Measurements from ENCODE around the gene CEP290.
"Not testable (repeated sequence)": the region's sequence is repeated elsewhere in the genome, so short reads cannot be mapped to it uniquely, and the experiment has no call there.

CEP290 gene

DNA sequence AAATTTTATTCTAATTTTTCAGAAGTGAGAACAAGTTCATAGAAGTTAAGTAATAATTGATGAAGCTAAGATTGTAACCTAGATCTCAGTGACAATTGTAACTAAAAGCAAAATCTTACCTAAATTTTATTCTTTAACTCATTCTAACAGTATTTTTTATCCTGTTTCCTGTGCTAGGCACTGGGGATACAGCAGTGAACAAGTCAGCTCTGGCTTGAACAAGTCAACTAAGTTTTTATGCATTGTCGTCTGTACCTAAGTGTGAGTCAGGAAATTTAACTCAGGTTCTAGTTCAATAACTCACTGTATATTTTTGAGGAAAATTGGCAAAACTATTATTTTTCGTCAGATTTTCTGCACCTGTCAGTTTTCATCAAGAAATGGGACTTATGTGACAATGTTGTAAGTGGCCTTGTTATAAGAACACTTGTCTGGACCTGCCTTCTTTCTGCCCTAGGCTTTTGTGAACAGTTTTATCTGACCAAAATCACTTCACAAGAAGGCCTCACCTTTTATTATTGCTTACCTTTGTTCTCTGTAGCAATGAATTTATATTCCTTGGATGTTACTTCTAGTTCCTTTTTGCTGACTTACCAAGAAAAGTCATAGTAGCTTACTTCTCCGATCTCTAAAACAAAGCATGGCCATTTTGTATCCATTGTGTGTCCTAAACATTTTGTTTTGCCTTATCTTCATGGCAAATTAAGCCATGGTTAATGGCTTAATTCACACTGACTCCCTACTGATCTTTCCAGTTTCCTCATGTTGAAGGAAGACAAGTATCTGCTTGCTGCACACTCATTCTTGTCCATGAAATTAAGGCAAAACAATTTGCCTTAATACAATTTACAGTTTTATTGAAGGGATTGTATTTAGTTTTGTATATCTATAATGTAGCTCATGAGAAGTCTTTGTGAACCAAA lies 2.9 kb upstream of the CEP290 start:
- DNase-seq: no peak

DNA sequence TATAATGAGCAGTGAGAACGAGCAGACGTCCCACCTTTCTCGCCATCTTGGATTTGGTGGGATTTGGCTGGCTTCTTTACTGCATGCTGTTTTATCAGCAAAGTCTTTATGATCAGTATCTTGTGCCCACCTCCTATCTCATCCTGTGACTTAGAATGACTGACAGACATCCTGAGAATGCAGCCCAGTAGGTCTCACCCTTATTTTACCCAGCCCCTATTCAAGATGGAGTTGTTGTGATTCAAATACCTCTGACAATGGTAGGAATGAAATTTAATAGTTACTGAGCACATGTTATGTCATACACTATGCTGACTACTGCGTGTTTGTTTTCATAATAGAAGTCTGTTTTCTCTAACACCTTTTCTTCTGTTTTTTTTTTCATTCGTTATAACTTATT lies 2.1 kb upstream of the CEP290 start:
- DNase-seq: no peak

DNA sequence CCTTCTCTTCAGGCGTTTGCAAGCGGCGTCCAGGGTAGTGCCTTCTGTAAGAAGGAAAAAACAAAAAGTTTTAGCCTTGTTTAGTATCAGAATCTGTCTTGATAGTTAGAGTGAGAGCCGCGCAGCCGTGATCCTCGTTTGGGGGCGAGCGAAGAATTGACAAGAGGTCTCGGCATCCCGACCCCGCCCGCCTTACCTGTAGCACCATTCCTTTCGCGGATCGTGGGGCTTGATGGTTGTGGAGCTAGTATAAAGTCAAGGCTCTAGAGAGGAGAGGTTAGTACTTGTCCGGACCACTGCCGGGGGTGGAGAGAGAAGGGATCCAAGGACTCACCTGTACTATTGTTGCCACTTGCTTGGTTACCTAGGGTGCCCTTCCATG lies 713 bp upstream of the CEP290 start:
- DNase-seq: peak; percentile 4 to 23

DNA sequence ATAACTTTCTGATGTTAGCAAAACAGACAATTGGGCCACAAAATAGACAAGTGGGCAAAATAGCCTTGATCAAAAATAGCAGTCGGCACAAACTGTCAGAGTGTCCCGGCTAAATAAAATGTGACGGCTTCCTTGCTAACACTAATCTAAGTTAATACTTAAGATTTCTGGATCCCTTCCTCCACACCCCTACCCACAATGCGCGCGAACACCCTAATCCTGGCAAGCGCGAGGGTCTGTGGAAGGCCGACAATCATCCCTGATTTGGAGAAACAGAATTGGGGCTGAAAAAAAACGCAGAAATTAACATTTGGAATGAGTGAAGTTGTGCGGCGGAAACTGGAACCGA lies 489 bp downstream of the CEP290 start:
- no peak for DNase-seq

DNA sequence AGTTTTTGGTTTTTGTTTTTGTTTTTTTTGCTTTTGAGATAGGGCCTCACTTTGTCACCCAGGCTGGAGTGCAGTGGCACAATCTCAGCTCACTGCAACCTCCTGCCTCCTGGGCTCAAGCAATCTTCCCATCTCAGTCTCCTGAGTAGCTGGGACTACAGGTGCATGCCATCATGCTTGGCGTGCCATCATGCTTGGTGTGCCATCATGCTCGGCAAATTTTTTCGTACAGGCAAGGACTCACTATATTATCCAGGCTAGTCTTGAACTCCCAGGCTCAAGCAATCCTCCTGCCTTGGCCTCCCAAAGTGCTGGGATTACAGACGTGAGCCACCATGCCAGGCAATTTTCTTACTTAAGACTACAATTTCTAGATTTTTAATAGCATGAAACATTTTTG lies 2.2 kb downstream of the CEP290 start:
- DNase-seq: not testable (repeated sequence)

DNA sequence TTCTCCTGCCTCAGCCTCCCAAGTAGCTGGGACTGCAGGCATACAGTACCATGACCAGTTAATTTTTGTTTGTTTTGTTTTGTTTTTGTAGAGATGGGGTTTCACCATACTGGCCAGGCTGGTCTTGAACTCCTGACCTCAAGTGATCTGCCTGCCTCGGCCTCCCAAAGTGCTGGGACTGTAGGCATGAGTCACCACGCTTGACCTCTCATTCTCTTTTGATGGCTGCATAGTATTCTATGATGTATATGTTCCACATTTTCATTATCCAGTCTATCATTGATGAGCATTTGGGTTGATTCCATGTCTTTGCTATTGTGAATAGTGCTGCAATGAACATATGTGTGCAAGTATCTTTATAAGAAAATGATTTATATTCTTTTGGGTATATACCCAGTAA lies 8.7 kb downstream of the CEP290 start:
- not testable (repeated sequence) for DNase-seq

DNA sequence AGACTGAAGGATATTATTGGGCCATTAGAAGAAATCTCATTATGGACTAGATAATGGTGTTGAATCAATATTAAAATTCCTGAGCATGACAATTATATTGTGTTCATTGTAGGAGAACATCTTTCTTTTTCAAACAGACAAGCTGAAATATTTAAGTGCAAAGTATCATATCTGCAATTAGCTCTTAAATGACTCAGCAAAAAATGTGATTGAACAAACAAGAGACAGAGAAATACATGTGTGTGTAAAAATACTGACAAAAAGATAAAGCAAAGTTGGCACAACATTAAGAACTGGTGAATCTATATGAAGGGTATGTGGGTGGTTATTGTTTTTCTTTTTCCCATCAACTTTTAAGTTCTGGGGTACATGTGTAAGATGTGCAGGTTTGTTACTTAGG lies 9.5 kb downstream of the CEP290 start:
- DNase-seq: no peak

DNA sequence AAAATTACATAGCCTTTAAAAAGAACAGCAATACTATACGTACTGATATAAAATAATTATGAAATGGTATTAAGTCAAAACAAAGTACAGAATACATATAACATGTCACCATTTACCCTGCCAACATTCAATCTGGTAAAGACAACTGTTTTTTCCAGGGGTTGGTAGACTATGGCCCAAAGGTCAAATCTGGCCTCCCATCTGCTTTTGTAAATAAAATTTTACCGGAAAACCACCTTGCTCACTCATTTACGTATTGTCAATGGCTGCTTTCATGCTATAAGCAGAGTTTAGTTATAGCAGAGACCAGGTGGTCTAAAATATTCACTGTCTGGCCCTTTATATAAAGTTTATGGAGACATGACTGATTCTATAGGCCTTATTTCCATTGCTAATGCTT lies 14.0 kb downstream of the CEP290 start:
- no peak for DNase-seq

DNA sequence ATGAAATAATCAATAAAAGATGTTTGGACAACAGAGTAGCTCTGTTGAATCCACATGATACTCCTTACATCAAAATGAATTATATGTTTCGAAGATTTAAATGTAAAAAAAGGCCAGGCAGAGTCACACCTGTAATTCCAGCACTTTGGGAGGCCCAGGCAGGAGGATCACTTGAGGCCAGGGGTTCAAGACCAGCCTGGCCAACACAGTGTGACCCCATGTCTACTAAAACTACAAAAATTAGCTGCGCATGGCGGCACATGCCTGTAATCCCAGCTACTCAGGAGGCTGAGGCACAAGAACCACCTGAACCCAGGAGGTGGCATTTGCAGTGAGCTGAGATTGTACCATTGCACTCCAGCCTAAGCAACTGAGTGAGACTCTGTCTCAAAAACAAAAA lies 14.8 kb downstream of the CEP290 start:
- DNase-seq: no peak

DNA sequence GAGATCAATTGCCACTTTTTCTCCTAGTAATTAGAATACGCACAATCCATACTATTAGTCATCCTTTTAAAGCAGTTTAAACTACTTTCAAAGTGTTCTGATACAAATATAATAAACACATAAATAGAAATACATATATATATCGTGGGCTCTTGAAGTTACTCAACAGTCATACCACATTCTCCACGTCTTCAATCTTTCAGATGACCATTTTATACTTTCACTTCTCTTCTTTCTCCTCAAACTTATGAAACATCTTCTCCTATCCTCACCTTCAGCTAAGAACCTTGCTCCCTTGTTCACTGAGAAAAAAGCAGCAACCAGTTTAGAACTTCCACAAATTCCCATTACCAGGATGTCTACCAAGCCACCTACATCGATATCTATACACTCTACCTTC lies 19.2 kb downstream of the CEP290 start:
- no peak for DNase-seq

DNA sequence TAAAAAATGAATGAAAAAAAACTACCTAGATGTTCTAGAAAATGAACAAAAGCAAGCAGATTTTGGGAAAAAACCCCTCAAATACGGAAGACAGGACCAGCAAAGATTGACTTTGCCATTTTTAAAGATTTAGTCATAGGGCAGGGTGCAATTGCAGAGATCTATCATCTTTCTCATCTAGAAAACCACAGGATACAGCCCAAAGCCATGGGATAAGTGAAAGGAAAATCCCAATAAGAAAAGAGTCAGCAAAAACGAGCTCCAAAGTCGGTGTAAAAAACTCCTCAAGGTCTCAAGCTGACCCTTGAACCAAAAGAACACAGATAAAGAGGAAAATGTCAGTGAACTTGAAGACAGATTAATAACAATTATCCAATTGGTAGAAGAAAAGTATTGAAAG lies 28.0 kb downstream of the CEP290 start:
- no peak for DNase-seq

DNA sequence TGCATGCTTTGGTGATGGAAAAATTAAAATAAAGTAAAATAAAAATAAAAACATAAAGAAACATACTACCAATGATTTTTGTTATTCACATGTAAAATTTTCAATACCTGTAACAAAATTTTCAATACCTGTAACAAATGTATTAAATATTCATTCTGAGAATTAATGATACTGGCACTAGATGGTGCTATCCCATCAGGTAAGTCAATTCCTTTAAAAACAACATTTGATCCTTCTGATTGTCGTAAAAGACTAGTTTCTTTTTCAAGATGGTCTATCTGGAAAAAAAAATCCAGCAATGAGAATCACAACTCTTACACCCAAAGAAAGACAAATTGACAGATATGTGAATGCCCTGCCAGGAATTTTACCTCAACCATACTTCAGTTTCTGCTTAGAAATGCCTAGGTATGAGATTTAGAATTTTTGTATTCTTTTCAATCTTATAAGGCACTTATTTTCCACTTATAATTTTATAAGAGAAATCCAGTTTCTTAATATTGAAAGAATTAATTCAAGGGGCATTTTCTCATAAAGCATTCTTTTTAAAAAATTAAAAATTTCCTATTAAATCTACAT lies 30.7 kb downstream of the CEP290 start:
- DNase-seq: no peak

DNA sequence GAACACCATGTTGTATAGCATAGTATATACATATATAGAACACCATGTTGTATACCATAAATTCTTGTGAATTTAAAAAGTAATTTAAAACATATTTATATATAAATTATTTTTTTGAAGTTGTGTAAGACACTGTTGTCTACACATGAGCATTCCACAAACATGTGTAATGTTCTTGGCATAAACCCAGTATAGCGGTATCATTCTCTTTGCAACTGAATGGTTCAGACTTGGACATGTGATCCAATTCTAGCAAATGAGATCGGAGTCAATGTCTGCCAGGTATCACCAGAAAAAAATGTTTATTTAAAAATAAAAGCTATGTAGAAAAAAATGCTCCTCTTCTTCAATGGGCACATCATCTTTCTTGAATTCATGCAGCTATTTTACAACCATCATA lies 33.9 kb downstream of the CEP290 start:
- no peak for DNase-seq

DNA sequence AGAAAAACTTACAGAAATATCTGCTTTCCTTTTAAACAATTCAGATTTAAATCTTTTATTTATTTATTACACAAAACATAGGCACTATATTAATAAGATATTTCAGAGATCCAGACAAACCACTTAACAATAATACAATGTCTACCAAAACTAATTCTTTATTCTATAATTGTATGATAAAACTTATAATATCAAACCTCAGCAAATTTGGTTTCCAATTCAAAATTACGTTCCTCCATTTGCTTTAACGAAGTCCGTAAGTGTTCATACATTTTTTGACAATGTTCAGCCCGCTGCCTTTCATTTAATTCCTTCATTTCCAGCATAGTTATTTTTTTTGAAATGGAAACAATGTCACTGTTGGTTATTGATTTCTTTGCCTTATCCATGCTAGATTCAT lies 48.3 kb downstream of the CEP290 start:
- DNase-seq: no peak

DNA sequence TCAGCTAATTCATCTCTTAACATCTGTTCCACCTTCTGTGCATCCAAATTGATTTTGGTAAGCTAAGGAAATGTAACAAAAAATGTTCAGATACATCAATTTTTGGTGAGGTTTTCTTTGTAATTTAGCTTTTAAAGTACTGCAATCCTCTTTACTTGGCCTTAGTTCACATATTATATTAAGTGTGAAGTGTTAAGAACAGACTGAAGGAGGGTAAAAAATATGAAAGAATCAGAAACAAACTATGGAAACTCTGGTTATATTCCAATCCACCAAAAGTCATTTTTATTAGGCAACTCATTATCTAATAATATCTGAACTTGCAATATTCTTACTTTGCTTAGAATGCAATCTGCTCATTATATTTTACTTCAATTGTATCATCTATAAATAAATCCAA lies 49.1 kb downstream of the CEP290 start:
- no peak for DNase-seq

DNA sequence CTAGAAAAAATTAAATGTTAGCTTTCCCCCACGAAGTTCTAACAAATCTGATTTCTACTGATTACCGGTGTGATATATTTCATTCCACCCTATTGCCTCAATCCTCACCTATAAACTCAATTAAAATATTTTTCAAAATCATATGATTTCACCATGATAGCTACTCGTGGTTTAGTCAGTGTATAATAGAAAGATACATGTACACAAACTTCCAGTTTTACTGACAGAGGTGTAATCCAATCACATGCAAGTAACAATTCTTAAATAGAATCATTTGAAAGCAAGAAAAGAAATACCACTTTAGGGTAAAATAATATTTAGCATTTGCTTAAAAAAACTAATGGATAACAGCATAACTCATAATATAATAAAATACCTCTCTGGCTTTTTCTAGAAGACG lies 57.7 kb downstream of the CEP290 start:
- no peak for DNase-seq

DNA sequence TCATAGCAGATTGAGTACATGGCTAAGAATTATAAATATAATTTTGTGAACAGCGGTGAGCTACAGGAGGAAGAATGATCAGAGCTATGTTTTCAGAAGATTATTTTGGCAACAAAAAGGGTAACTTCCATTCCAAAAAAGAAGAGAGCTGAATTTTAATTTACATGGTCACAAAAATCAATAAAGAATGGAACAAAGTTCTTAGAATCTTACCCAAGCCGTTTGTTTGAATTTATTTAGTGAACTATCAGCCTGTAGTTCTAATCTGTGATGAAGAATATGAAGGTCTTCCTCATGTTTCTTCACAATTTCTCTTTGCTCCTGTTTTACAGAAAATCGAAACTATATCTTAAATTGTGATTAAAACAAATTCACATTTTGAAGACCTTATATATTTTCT lies 58.3 kb downstream of the CEP290 start:
- DNase-seq: no peak

DNA sequence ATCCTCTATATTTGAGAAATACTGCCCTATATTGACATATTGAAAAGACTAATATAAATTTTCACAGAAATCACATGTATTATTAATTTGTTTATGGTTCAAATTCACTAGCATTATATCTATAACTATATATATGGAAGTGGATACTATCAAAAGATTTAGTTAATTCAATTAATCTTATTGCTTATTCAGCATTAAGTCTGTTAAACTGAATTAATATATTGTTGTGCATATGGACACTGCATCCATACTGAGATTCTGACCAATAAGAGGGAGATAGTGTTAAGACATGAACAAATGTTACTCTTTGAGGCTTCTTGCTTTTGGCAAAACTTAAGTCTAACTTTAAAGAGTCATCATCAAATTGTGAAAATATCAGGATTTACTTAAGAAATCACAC lies 60.6 kb downstream of the CEP290 start:
- no peak for DNase-seq

DNA sequence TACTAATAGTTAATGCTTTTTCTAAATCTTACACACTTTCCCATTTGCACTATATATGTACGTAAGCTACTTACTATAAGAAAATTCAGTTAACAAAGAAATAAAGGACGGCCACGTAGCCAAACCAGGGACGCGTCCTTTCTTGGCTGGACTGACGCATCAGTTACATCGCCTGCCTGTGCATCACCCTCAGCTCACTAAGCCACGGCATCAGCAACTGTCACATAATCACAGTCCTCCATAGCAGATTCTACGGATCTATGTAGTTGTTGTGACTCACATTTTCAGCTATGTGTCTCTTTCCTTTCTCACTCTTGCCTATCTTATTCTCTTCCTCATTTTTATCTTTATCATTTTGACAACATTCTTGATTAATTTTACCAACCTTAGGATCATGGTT lies 74.6 kb downstream of the CEP290 start:
- DNase-seq: no peak

DNA sequence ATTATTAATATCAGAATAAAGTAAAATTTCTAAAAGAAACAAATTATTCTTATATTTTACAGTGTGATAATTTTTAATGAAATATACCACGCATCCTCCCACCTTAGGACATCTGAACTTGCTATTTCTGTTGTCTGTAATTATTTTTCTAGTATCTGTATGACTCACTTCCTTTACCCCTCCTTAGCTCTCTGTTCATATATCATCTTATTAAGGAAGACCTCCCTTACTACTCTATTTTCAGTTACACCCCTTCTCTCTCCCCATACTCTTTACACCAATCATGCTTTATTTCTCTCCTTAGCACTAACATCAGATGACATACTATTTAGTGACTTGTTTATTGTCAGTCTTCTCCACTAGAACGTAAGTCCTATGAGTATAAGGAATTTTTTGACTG lies 78.5 kb downstream of the CEP290 start:
- DNase-seq: no peak

DNA sequence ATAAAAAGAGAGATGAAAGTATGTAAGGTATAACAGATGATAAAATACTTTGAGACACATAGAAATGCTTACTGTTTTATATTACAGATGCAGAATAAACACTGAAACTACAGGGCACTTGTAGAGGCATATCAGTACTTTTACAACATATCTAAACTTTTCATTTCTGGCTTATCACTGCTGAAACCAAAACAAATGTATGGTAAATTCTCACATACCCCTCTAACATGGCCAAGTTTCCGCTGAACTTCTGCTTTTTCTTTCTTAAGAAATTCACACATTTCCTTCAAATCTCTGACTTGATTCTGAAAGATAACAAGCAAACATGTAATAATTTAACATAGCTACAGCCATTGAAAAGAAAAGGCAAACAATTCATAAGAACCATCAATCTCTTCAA lies 79.4 kb downstream of the CEP290 start:
- no peak for DNase-seq

DNA sequence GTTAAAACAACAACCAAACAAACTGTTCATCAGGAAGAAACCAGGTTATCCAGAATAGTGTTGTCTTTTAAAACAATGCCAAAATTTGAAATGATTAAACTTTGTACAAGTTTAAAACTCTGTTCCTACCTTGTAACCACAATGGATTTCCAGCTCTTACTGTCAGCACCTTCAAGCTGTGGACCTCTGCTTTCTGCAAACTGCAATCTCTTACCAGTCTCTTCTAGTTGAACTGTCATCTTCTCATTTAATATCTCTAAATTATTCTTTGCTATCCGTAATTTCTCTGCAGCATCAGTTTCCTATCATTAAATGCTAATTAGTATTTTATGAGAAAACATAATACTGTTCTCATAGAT lies 83.2 kb downstream of the CEP290 start:
- DNase-seq: no peak

DNA sequence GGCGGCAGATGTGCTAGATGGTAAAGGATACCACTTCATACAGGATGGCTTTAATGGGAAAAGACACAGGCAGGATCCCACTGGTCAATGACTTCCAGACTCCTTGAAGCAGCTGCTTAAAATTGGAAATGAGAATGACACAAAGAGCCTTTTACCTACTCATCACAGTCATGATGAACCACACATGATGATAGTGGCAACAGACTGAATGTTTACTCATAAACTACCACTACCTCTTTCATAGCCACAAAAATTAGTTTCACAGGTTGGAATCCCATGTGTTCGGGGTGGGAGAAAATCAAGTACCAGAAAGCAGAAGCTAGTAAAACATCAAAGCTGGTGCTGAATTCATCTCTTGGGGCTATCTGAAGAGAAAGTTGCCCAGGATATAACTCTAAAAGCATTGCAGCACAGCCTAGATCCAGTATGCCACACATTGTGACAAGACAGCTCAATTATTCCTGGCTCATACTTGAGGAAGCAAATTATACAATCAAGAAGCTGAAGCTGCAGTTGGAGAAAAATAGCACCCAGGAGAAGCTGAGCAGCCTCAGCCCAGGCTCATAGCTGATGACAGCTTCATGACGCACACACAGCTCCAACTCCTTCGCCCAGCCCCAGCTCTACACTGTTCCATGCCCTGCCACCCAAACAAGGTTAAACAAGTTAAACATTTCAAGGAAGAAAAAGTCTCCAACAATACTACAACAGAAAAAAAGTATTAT lies 83.7 kb downstream of the CEP290 start:
- no peak for DNase-seq

DNA sequence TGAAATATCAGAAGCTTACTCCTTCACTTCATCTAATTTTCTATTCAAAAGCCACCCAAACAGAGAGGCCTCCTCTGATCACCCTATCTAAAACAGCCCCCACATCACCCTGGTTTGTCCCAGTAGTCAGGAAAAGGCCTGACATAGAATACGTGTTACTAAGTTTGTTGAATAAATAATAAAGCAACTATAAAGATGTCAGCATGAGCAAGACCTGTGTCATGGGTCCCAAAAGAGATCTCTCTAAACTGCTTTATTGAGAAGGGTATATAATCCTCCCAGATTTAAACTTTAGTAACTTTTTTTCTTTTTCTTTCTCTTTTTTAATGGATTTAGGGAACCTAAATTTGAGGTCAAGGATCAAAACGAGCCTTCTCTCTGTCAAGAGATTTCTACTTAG lies 85.3 kb downstream of the CEP290 start:
- DNase-seq: no peak

All from stimulated activated CD4-positive, alpha-beta T cell treated with anti-CD3 and anti-CD28 coated beads, Interleukin-4, amount 100 ng/mL, for 4 hours (primary cell).